NCI-H460 (cell line): Measurements from ENCODE around the gene RNASE8. TPM values are rescaled to one million over a fixed set of nuclear protein-coding genes. Genes with fewer than 3 reads are reported as not detected.

ENCODE experiments used
- DNase-seq: peaks from one replicate; pipeline ENCODE4 v3.0.0-alpha.2; 2016; ENCODE audit warnings: low read depth; ENCODE audit errors: extremely low read depth
- total RNA-seq: library from RNA; depleted of rRNA; stranded (reverse); fragments of >200 nt; shearing (Covaris generic); gene quantifications from 2 replicates; pipeline ENCODE4 v1.2.3, GENCODE V29; 2014; rRNA removed

The RNASE8 gene
- total RNA-seq, 1 experiment from 2014 or later: not detected

DNA sequence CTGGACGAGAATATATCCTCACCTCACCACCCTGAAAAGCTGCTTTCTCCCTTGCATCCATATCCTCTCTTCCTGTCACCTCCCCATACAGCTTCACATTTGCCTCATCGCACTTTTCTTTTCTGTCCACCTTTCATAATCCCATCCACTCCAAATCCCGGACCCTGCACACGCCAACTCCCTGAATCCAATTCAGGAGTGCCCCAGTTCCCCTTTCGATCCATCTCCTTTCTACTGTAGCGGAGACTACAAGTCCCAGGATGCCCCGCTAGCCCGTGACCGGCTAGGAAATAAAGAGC is 45.7 kb downstream of the RNASE8 start:
- DNase-seq: no peak

DNA sequence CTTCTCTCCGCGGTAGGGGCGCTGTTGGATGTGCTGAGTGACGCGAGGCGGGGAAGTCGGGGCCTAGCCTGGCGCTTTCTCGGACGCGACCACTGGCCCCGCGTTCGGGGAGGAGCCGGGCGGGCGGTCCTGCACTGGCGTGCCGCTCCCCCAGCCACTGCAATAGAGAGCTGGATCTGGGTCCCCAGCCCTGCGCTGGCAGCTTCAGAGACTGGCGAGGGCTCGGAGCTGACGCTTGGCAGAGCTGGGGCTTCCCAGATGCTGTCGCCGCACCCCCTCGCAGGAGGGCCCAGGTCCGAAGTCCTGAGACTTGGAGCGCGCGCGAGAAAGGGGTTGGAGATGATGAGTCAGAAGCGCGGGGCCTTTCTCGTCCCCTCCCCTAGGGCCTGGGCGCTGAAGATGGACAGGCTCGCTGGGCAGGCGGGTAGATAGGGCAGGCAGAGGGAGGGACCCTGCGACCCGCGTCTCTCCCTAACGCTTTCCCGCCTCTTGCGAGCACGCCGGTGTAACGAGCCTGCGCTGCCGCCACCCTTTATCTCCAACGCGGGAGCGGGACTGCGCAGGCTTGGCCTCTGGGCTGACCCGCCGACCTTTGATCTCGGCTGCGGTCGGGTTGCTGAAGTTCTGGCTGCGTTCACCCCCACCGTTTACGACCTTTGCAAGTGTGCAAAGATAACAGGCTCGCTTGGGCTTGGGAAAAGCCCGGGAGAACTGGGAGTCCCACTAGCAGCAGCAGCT is 46.3 kb downstream of the RNASE8 start:
- peak; percentile 97 for DNase-seq

DNA sequence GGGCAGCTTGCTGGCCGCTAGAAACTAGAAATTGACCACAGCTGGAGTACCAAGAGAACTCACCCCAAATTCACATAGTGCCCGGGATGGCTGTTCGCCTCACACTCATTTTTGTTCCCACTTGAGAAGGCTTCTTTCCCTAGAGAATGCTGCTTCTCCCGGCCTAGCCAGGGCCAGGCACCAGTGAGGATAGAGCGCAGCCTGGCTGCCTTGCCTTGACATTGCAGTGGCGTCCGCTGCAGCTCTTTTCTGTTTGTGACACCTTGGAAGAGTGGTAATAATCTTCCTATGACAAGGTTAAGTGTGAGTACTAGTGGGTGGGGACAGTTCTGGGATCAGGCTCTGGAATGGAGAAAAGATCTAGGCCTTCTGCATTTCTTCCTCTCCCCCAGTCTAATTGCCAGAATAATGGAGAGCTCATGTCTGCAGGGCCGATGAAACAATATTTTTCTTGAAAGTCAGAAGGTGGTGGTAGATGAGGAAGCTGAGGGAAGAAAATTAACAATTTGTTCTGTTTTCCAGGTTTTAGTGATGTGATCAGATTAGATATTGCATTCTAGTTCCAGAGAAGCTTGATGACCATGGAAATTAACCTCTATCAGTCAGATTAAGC is 46.9 kb downstream of the RNASE8 start:
- peak; percentile 87 for DNase-seq

DNA sequence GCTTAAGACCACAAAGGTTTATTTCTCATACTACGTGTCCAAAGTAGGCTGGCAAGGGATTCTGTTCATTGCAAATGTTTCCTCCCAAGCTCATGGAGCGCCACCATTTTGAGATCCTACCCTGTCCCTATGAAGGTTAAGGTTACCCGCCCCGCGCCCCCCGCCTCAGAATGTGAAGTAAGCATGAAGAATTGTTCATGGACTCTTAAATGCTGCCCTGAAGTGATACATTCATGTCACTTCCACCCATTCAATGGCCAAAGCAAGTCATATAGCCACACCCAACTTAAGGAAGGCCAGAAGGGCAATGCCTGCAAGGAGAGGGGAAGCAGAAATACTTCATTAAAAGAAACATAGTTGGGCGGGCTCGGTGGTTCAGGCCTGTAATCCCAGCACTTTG is 47.5 kb downstream of the RNASE8 start:
- no peak for DNase-seq

DNA sequence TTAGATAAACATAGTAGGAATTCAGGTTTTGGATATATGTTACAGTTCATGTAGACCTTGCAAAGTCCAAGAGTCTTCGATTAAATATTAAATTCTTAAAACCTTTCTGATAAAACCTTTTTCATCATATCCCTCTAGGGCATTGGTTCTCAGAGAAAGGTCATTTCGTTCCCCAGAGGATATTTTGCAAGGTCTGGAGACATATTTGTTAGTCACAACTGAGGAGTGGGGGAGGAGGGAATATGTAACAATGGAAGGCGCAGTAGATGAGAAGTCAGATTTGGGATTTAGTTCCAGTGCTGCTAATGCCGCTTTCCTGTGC is 48.5 kb downstream of the RNASE8 start:
- peak; percentile 83 for DNase-seq

DNA sequence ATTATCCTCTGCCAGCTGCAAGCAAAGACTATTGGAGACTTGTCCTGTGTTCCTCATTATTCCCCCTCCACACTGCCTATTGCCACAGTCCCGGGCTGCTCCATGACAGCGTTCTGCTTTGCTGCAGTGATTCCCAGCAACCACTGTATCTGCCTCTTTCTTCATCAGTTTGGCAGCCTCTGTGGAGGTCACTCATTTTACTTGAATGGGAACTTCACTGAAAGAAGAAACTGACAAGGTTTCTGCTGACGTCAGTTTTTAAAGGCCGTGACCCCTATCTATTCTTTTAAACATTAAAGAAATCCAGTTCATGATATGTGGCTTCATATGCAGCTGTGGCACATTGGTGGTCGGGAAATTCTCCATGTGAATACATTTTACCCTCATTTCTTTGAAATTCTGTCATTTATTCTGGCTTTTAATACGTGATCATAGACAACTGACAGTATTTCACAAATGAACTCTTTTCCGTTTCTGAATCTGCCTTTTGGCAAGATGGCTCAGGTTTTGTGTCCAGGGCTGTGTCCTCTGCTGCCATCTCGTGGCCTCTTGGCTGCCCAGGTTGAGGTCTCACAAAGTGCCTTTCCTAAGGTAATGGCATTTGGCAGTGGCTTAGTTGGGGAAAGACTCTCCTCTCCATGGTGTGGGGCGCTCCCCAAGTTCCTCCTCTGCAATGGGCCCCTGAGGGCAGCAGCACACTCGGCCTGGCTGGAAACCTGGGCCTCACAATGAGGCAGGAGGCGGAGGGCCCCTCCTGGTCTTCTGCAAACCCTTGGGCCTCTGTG is 49.1 kb downstream of the RNASE8 start:
- DNase-seq: peak; percentile 88

DNA sequence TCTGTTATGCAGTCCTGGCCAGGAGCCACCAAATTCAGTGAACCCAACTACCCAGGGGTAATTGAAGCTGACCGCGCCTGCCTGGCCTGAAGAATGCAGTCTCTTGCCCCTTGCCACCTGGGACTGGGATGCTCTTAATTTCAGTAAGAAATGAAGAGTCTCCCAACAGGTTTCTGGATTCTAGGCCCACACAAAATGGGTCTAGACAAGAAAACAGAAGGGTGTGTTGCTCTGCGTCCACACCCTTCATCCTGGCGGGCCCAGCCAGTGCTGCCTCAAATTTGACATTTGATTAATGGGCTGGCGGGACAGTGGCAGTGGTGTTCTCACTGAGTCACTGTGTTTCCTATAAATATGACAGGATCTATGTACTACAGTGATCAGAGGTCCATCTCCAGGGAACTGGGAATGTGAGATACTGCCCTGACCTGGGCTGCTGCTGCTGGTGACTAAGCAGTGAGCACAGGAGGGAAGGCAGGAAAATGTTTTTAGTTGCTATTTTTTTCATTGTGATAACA is 49.7 kb downstream of the RNASE8 start:
- DNase-seq: peak; percentile 88

Other genes with a start within 250 kb of the RNASE8 start
- not detected in 2 replicates for gene RNASE3, start 166.4 kb upstream of the RNASE8 start, total RNA-seq
- gene RNASE2, start 102.3 kb upstream of the RNASE8 start, total RNA-seq: not detected in 2 replicates
- gene METTL17, start 67.8 kb upstream of the RNASE8 start, total RNA-seq: 76.6 and 80.5 TPM in 2 replicates
- gene SLC39A2, start 58.5 kb upstream of the RNASE8 start, total RNA-seq: not detected in 2 replicates
- 3.4 and 5.0 TPM in 2 replicates for gene NDRG2, start 32.8 kb upstream of the RNASE8 start, total RNA-seq
- not detected in 2 replicates for gene TPPP2, start 27.6 kb upstream of the RNASE8 start, total RNA-seq
- gene RNASE13, start 23.0 kb upstream of the RNASE8 start, total RNA-seq: not detected in 2 replicates
- gene RNASE7, start 15.5 kb upstream of the RNASE8 start, total RNA-seq: not detected in 2 replicates
- gene ARHGEF40, start 12.5 kb downstream of the RNASE8 start, total RNA-seq: 9.3 and 10.7 TPM in 2 replicates
- 23.5 and 27.7 TPM in 2 replicates for gene ZNF219, start 40.8 kb downstream of the RNASE8 start, total RNA-seq
- 0.87 and 1.5 TPM in 2 replicates for gene TMEM253, start 43.2 kb downstream of the RNASE8 start, total RNA-seq
- not detected in 2 replicates for gene OR5AU1, start 98.2 kb downstream of the RNASE8 start, total RNA-seq
- gene HNRNPC, start 211.6 kb downstream of the RNASE8 start, total RNA-seq: 1,048 and 1,119 TPM in 2 replicates
- 0.05 TPM in 1 of 2 replicates, not detected in the other for gene RPGRIP1, start 222.3 kb downstream of the RNASE8 start, total RNA-seq